ENCODE data around the gene DCBLD2. TPM values are rescaled to one million over a fixed set of nuclear protein-coding genes. Genes with fewer than 3 reads are reported as not detected.

Gene DCBLD2
- total and polyA plus RNA-seq, 2 of the 4 experiments (the other 2 are of a cell fraction), result 121 to 196 TPM

GRCh38 chr3:98765721-98766120, 135.8 kb downstream of the DCBLD2 start:
- Histone ChIP-seq H3K4me1 (ENCODE audit: control insufficient read depth, insufficient read depth, low read length) (peaks cover 4% of the 10 kb centered on the region), H3K36me3 (ENCODE audit: control insufficient read depth, insufficient read depth, low read length) (no peaks in the 10 kb centered on the region), H3K79me1 (ENCODE audit: low read depth in 1 of 2, low read length in 2 of 2) (no peaks in the 10 kb centered on the region), H3K56ac (ENCODE audit: extremely low read depth, insufficient read depth, low read length) (no peak overlapping the region), H3K4me3 (ENCODE audit: insufficient read depth, low read depth, low read length) (no peak overlapping the region), H2AK9ac (replicated peaks; ENCODE audit: low read depth, low read length, poor library complexity) (no peak overlapping the region), H2AFZ (replicated peaks; ENCODE audit: low read length, poor library complexity) (no peak overlapping the region), H3K18ac (ENCODE audit: low read depth, low read length) (no peak overlapping the region), H4K20me1 (ENCODE audit: insufficient read depth, low read length) (no peaks in the 10 kb centered on the region), H3K23ac (ENCODE audit: low read depth, low read length) (no peak overlapping the region), H2BK120ac (ENCODE audit: low read depth, low read length) (no peak overlapping the region), H2AK5ac (ENCODE audit: low read depth, low read length) (no peak overlapping the region), H3K9me3 (ENCODE audit: control insufficient read depth, insufficient read depth, low read length) (no peaks in the 10 kb centered on the region), H3K14ac (replicated peaks; ENCODE audit: low read depth, low read length) (no peak overlapping the region), H2BK5ac (ENCODE audit: low read depth, low read length, poor library complexity, severe bottlenecking) (no peak overlapping the region), H3K4ac (ENCODE audit: low read depth, low read length) (no peak overlapping the region), H3K9me1 (ENCODE audit: insufficient read depth, low read length) (no peaks in the 10 kb centered on the region), H3K9ac (ENCODE audit: low read depth, low read length) (no peak overlapping the region), H2BK15ac (ENCODE audit: low read depth, low read length) (no peak overlapping the region), H4K5ac (ENCODE audit: low read depth, low read length) (no peak overlapping the region), H3K4me2 (ENCODE audit: low read depth, low read length) (no peak overlapping the region), H4K91ac (ENCODE audit: insufficient read depth, low read depth, low read length) (no peak overlapping the region), H2BK20ac (ENCODE audit: low read depth, low read length) (no peak overlapping the region), H3K27ac (ENCODE audit: insufficient read depth, low read length) (no peak overlapping the region), H4K8ac (ENCODE audit: low read depth in 2 of 2, low read length in 2 of 2) (no peak overlapping the region), H3K27me3 (ENCODE audit: control insufficient read depth, insufficient read depth, low read length) (no peaks in the 10 kb centered on the region; the same call in 1 of the 2 replicates)
- DNase-seq (no peak), ATAC-seq (ENCODE audit: low read depth) (no peak)
- POLR2A ChIA-PET (ENCODE audit: unreplicated experiment), result no interaction called here
- no TSS peak for BruUV-seq (replicated peaks)
- intact Hi-C loops (cut with micrococcal nuclease) (no loop called here), dilution Hi-C loops (cut with HindIII; ENCODE audit: low sequenced_read_pairs, unreplicated experiment) (no loop called here), in situ Hi-C loops (cut with MboI; ENCODE audit: low sequenced_read_pairs) (no loop called here)
- WGBS, 2 experiments (ENCODE audit: extremely low coverage in 2 of 2, insufficient read length in 1 of 2), result no CpG with 5 or more reads among the region's 4 CpGs
- CTCF ChIA-PET, result no interaction called here
- TF ChIP-seq BHLHE40 (IDR thresholded peaks at IDR 0.05; ENCODE audit: low read depth, low read length) (no peak), MXI1 (IDR thresholded peaks at IDR 0.05; ENCODE audit: borderline replicate concordance, low read depth, low read length) (no peak), SMC3 (IDR thresholded peaks at IDR 0.05; ENCODE audit: low read depth, low read length) (no peak), MAFK (IDR thresholded peaks at IDR 0.05; ENCODE audit: low read depth, low read length) (no peak), NFE2L2 (IDR thresholded peaks at IDR 0.05; ENCODE audit: low read depth, low read length) (no peak), RAD21 (IDR thresholded peaks at IDR 0.05; ENCODE audit: low read length) (no peak), USF2 (IDR thresholded peaks at IDR 0.05; ENCODE audit: low read depth, low read length) (no peak), MAZ (IDR thresholded peaks at IDR 0.05; ENCODE audit: borderline replicate concordance, low read depth, low read length) (no peak), CEBPB (IDR thresholded peaks at IDR 0.05; ENCODE audit: low read depth, low read length) (no peak), CHD1 (IDR thresholded peaks at IDR 0.05; ENCODE audit: low read depth, low read length) (no peak), FOS (IDR thresholded peaks at IDR 0.05; ENCODE audit: low read depth, low read length) (no peak), POLR2A (IDR thresholded peaks at IDR 0.05; ENCODE audit: low read depth, low read length) (no peak), CTCF (conservative IDR thresholded peaks at IDR 0.05; ENCODE audit: low read depth, low read length) (no peak), RCOR1 (IDR thresholded peaks at IDR 0.05; ENCODE audit: insufficient replicate concordance, low read length) (no peak), RFX5 (IDR thresholded peaks at IDR 0.05; ENCODE audit: low read depth, low read length) (no peak), ELK1 (IDR thresholded peaks at IDR 0.05; ENCODE audit: borderline replicate concordance, low read depth, low read length) (no peak)
